ENCODE data around the gene RASAL2.

Gene RASAL2

GRCh38 chr1:178528228-178528952 lies 434.5 kb downstream of the RASAL2 start:
- DNase-seq: no peak

GRCh38 chr1:178528953-178529335 lies 435.0 kb downstream of the RASAL2 start:
- no peak for DNase-seq

- DNase-seq: no peak
Measured at GRCh38 chr1:178529364-178530036, 435.6 kb downstream of the RASAL2 start.

GRCh38 chr1:178530037-178530402 lies 436.1 kb downstream of the RASAL2 start:
- DNase-seq: no peak

- no peak for DNase-seq
Measured at GRCh38 chr1:178530502-178530901, 436.6 kb downstream of the RASAL2 start.

- peak; percentile 48 for DNase-seq
Measured at GRCh38 chr1:178531887-178532286, 438.0 kb downstream of the RASAL2 start.

- DNase-seq: peak; percentile 93
Measured at GRCh38 chr1:178532392-178532791, 438.5 kb downstream of the RASAL2 start.

GRCh38 chr1:178533121-178533946 lies 439.4 kb downstream of the RASAL2 start:
- DNase-seq: peak; percentile 32
